Measurements from ENCODE around the gene P2RY14. TPM values are rescaled to one million over a fixed set of nuclear protein-coding genes. Genes with fewer than 3 reads are reported as not detected.

P2RY14 gene
- total and polyA plus RNA-seq, 10 of the 15 experiments (the other 5 are each of a cell fraction or from before 2014, with no cell fraction given) = 0.06 to 0.37 (median 0.28) TPM; not detected in 7

DNA sequence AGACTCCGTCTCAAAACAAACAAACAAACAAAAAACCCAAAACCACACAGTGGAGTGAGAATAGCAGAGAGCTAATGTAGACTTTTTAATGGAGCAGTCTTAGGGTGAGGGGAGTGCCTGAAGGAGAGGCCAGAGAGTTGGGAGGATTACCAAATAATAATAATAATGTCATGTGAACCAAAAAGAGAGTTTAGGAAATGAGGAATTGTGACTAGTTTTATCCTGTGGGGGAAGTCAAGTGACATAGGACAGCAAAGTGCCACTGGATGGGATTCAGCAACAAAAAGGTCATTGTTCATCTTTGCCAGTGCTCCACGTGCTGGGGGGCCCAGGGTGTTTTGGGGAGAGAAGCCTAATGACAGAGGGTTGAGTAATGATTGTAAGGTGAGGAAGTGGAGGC, 25.4 kb upstream of the P2RY14 start:
- H3K27me3 ChIP-seq (replicated peaks in 1 of 2; ENCODE audit: control insufficient read depth in 2 of 2, insufficient read depth in 2 of 2, low read length in 1 of 2) = no peaks in the 10 kb centered on the region
- in situ Hi-C loops (cut with MboI) (no loop called here), intact Hi-C loops (cut with micrococcal nuclease; ENCODE audit: unreplicated experiment) (no loop called here)
- H3K9me3 ChIP-seq (replicated peaks; ENCODE audit: control insufficient read depth, insufficient read depth, low read length) = no peaks in the 10 kb centered on the region
- no peak overlapping the region for H3K4me2 ChIP-seq (ENCODE audit: control insufficient read depth, insufficient read depth)
- no peak for TF ChIP-seq MEF2B (IDR thresholded peaks at IDR 0.05; ENCODE audit: partially characterized antibody, poor library complexity, severe bottlenecking)
- POLR2A ChIA-PET = no interaction called here
- FAIRE-seq (no peak), ATAC-seq (no peak), DNase-seq (ENCODE audit: low read depth, low spot score) (no peak)
- no peak overlapping the region for H2AFZ ChIP-seq (ENCODE audit: control insufficient read depth, low read depth, low read length)
- H4K20me1 ChIP-seq (ENCODE audit: control insufficient read depth, insufficient read depth) = no peaks in the 10 kb centered on the region
- no peaks in the 10 kb centered on the region for H3K79me2 ChIP-seq (ENCODE audit: control insufficient read depth, insufficient read depth, low read length)
- no peak overlapping the region for H3K4me3 ChIP-seq
- SMC1A ChIA-PET (ENCODE audit: uncharacterized antibody, unreplicated experiment) = no interaction called here
- RAD21 ChIA-PET (ENCODE audit: unreplicated experiment) = no interaction called here
- H3K27ac ChIP-seq (ENCODE audit: control insufficient read depth, insufficient read depth) = no peak overlapping the region
- no TSS peak for BruUV-seq (replicated peaks)
- CTCF ChIA-PET = no interaction called here
- 38% methylated on average over 2 of the region's 2 CpGs for WGBS (ENCODE audit: insufficient coverage, insufficient replicate concordance, low lambda C conversion rate, missing lambda C conversion rate)
- no peaks in the 10 kb centered on the region for H3K4me1 ChIP-seq (ENCODE audit: control insufficient read depth, insufficient read depth, low read length)
- no peak overlapping the region for H3K9ac ChIP-seq (ENCODE audit: control insufficient read depth, insufficient read depth, low read length)
- H3K36me3 ChIP-seq (ENCODE audit: control insufficient read depth in 2 of 2, insufficient read depth in 2 of 2, low read length in 1 of 2) = no peaks in the 10 kb centered on the region

DNA sequence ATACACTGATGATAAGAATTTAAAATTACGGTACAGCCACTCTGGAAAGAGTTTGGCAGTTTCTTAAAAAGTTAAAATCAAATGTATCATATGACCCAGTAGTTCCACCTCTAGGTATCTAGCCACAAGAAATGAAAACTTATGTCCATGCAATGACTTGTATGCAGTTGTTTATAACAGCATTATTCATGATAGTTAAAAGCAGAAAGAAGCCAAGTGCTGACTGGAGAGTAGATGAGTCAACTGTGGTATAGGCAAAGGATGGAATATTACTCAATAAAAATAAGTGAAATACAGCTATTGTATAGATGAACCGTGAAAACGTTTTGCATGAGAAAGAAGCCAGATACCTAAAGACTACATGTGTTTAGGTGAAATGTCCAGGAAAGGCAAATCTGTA, 23.4 kb upstream of the P2RY14 start:
- Histone ChIP-seq H3K36me3 (ENCODE audit: control insufficient read depth in 2 of 2, insufficient read depth in 2 of 2, low read length in 1 of 2) (no peaks in the 10 kb centered on the region), H3K27me3 (replicated peaks in 1 of 2; ENCODE audit: control insufficient read depth in 2 of 2, insufficient read depth in 2 of 2, low read length in 1 of 2) (no peaks in the 10 kb centered on the region), H2AFZ (ENCODE audit: control insufficient read depth, low read depth, low read length) (no peak overlapping the region), H3K27ac (ENCODE audit: control insufficient read depth, insufficient read depth) (no peak overlapping the region), H4K20me1 (ENCODE audit: control insufficient read depth, insufficient read depth) (no peaks in the 10 kb centered on the region), H3K4me1 (ENCODE audit: control insufficient read depth, insufficient read depth, low read length) (no peaks in the 10 kb centered on the region), H3K4me2 (ENCODE audit: control insufficient read depth, insufficient read depth) (no peak overlapping the region), H3K9ac (ENCODE audit: control insufficient read depth, insufficient read depth, low read length) (no peak overlapping the region), H3K4me3 (no peak overlapping the region), H3K79me2 (ENCODE audit: control insufficient read depth, insufficient read depth, low read length) (no peaks in the 10 kb centered on the region), H3K9me3 (replicated peaks; ENCODE audit: control insufficient read depth, insufficient read depth, low read length) (no peaks in the 10 kb centered on the region)
- POLR2A ChIA-PET = no interaction called here
- ATAC-seq = no peak
- BruUV-seq (replicated peaks) = no TSS peak
- no peak for FAIRE-seq
- RAD21 ChIA-PET (ENCODE audit: unreplicated experiment) = no interaction called here
- intact Hi-C loops (cut with micrococcal nuclease; ENCODE audit: unreplicated experiment) (no loop called here), in situ Hi-C loops (cut with MboI) (no loop called here)
- DNase-seq (ENCODE audit: low read depth, low spot score) = no peak
- CTCF ChIA-PET = no interaction called here
- WGBS (ENCODE audit: insufficient coverage, insufficient replicate concordance, low lambda C conversion rate, missing lambda C conversion rate) = 18% methylated on average over 3 of the region's 3 CpGs
- SMC1A ChIA-PET (ENCODE audit: uncharacterized antibody, unreplicated experiment) = no interaction called here
- no peak for TF ChIP-seq EED (IDR thresholded peaks at IDR 0.05; ENCODE audit: low read depth)
- TF ChIP-seq E2F4 (IDR thresholded peaks at IDR 0.05; ENCODE audit: low read depth, low read length) = no peak
- no peak for TF ChIP-seq TCF12 (IDR thresholded peaks at IDR 0.05; ENCODE audit: low read depth, low read length)
- TF ChIP-seq ATF7 (IDR thresholded peaks at IDR 0.05; ENCODE audit: low read depth) = no peak
- no peak for TF ChIP-seq BHLHE40 (IDR thresholded peaks at IDR 0.05; ENCODE audit: borderline replicate concordance in 1 of 2, low read depth in 2 of 2, low read length in 1 of 2)
- no peak for TF ChIP-seq PRDM15 (CRISPR knock-in tag; IDR thresholded peaks at IDR 0.05)
- no peak for TF ChIP-seq MYB (IDR thresholded peaks at IDR 0.05; ENCODE audit: borderline replicate concordance, low read depth, low read length)
- TF ChIP-seq, protein P1, sequence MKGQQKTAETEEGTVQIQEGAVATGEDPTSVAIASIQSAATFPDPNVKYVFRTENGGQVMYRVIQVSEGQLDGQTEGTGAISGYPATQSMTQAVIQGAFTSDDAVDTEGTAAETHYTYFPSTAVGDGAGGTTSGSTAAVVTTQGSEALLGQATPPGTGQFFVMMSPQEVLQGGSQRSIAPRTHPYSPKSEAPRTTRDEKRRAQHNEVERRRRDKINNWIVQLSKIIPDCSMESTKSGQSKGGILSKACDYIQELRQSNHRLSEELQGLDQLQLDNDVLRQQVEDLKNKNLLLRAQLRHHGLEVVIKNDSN (IDR thresholded peaks at IDR 0.05; ENCODE audit: borderline replicate concordance, extremely low read length, insufficient read depth, low read depth, low read length) = no peak
- no peak for TF ChIP-seq MXI1 (IDR thresholded peaks at IDR 0.05; ENCODE audit: low read depth, low read length)
- no peak for TF ChIP-seq ZNF622 (IDR thresholded peaks at IDR 0.05)
- TF ChIP-seq SRF (IDR thresholded peaks at IDR 0.05; ENCODE audit: low read depth in 2 of 2, low read length in 2 of 2) = no peak
- TF ChIP-seq SREBF1 (IDR thresholded peaks at IDR 0.05; ENCODE audit: low read length) = no peak

All from GM12878 (cell line).